SK-N-SH (cell line): ENCODE data around the gene WDR93. TPM values are rescaled to one million over a fixed set of nuclear protein-coding genes. Genes with fewer than 3 reads are reported as not detected.

Source experiments
- CTCF ChIA-PET: fragments of 300-600, 350-600 bp; formaldehyde crosslinking; extraction: SDS; loops from one replicate; lab custom pipeline; 2021; lab: Yijun Ruan, JAX
- POLR2A ChIA-PET: fragments of 350-600 bp; sonication (Branson Sonifier 250); formaldehyde crosslinking; extraction: SDS; loops from one replicate; lab custom pipeline; 2020; ENCODE audit warnings: antibody characterized with exemption, inconsistent platforms; lab: Yijun Ruan, JAX
- DNase-seq: peaks from one replicate; pipeline ENCODE4 v3.0.0; 2012
- H2AFZ ChIP-seq: fragments of 200-600 bp; sonication (generic); 2 replicates; pipeline ENCODE4 v1.8.1; 2016; ENCODE audit warnings: antibody characterized with exemption, mild to moderate bottlenecking, low read depth
- H3F3A ChIP-seq: fragments of 200-600 bp; sonication (generic); replicated peaks from 2 replicates; pipeline ENCODE3; 2016; ENCODE audit warnings: antibody characterized with exemption, mild to moderate bottlenecking; ENCODE audit not compliant: insufficient read depth
- H3K27ac ChIP-seq, 2 experiments: fragments of 200-500 bp in 1 of 2; fragments of 200-600 bp in 1 of 2; sonication (Bioruptor generic) in 1 of 2; sonication (generic), shearing (Covaris generic) in 1 of 2; 2 replicates each; pipeline versions ENCODE4 v1.5.1 to v1.6.1; 2014 to 2016; ENCODE audit warnings: low read depth in 2 of 2, inconsistent platforms in 1 of 2, low read length in 1 of 2, mild to moderate bottlenecking in 1 of 2, mixed read lengths in 1 of 2
- H3K27me3 ChIP-seq: fragments of 200-600 bp; sonication (generic), shearing (Covaris generic); 2 replicates; pipeline ENCODE4 v1.6.1; 2016; ENCODE audit warnings: mixed run types; ENCODE audit not compliant: insufficient read depth
- H3K36me3 ChIP-seq, 2 experiments: fragments of 200-500 bp in 1 of 2; fragments of 200-600 bp in 1 of 2; sonication (Bioruptor generic) in 1 of 2; sonication (generic) in 1 of 2; replicated peaks in 1 of 2; 2 replicates each; pipeline versions ENCODE3 to v1.5.1; 2014 to 2016; ENCODE audit warnings: low read length in 1 of 2, mild to moderate bottlenecking in 1 of 2; ENCODE audit not compliant: insufficient read depth in 2 of 2, control insufficient read depth in 1 of 2
- H3K4me1 ChIP-seq, 2 experiments: fragments of 200-500 bp in 1 of 2; fragments of 200-600 bp in 1 of 2; sonication (Bioruptor generic) in 1 of 2; sonication (generic), shearing (Covaris generic) in 1 of 2; 2 replicates each; pipeline versions ENCODE4 v1.5.1 to v1.6.1; 2014 to 2016; ENCODE audit warnings: low read depth in 1 of 2, low read length in 1 of 2, mixed run types in 1 of 2; ENCODE audit not compliant: insufficient read depth in 2 of 2, control insufficient read depth in 1 of 2
- H3K4me2 ChIP-seq: fragments of 200-600 bp; sonication (generic), shearing (Covaris generic); 2 replicates; pipeline ENCODE4 v1.6.1; 2017; ENCODE audit warnings: mixed run types
- H3K4me3 ChIP-seq, 2 experiments: fragments of 200-500 bp in 1 of 2; fragments of 200-600 bp in 1 of 2; sonication (Bioruptor generic) in 1 of 2; sonication (generic), shearing (Covaris generic) in 1 of 2; 2 replicates each; pipeline versions ENCODE4 v1.5.1 to v1.8.1; 2014 to 2016; ENCODE audit warnings: low read depth in 2 of 2, inconsistent platforms in 1 of 2, low read length in 1 of 2, mild to moderate bottlenecking in 1 of 2, mixed read lengths in 1 of 2, moderate library complexity in 1 of 2
- H3K79me2 ChIP-seq: fragments of 200-600 bp; sonication (generic); 2 replicates; pipeline ENCODE4 v1.8.1; 2017; ENCODE audit warnings: mild to moderate bottlenecking; ENCODE audit not compliant: insufficient read depth
- H3K9ac ChIP-seq: fragments of 200-600 bp; sonication (generic); 2 replicates; pipeline ENCODE4 v1.6.1; 2017; ENCODE audit warnings: mixed run types
- H3K9me2 ChIP-seq: fragments of 200-600 bp; sonication (generic); 2 replicates; pipeline ENCODE4 v1.6.1; 2017; ENCODE audit warnings: mixed run types
- H3K9me3 ChIP-seq: fragments of 200-600 bp; sonication (generic); 2 replicates; pipeline ENCODE4 v1.6.1; 2017; ENCODE audit warnings: mixed run types, mild to moderate bottlenecking, moderate library complexity
- H4K20me1 ChIP-seq: fragments of 200-600 bp; sonication (generic); 2 replicates; pipeline ENCODE4 v1.6.1; 2017; ENCODE audit warnings: mild to moderate bottlenecking, mixed run types; ENCODE audit not compliant: insufficient read depth
- CHD2 ChIP-seq: fragments of 150-350 bp; IDR thresholded peaks from 2 replicates; pipeline ENCODE4 v1.6.1; 2018; ENCODE audit warnings: low read length; ENCODE audit not compliant: partially characterized antibody
- CTCF ChIP-seq: fragments of 200-600 bp; sonication (generic); IDR thresholded peaks from 2 replicates; pipeline ENCODE4 v1.6.1; 2017; ENCODE audit warnings: antibody characterized with exemption, mild to moderate bottlenecking, moderate library complexity
- ELF1 ChIP-seq: IDR thresholded peaks from 2 replicates; pipeline ENCODE4 v1.4.0; 2012
- EP300 ChIP-seq, 2 experiments: IDR thresholded peaks; 2 replicates each; pipeline versions ENCODE4 v1.4.0 to v1.6.1; 2012; ENCODE audit warnings: borderline replicate concordance in 1 of 2, low read depth in 1 of 2, low read length in 1 of 2
- FOSL2 ChIP-seq: IDR thresholded peaks from 2 replicates; pipeline ENCODE4 v1.4.0; 2012; ENCODE audit warnings: low read depth, mild to moderate bottlenecking, moderate library complexity, borderline replicate concordance
- FOXM1 ChIP-seq: IDR thresholded peaks from 2 replicates; pipeline ENCODE4 v1.4.0; 2012; ENCODE audit warnings: low read depth, mild to moderate bottlenecking
- JUND ChIP-seq: IDR thresholded peaks from 2 replicates; pipeline ENCODE4 v1.4.0; 2012
- MAX ChIP-seq: IDR thresholded peaks from 2 replicates; pipeline ENCODE4 v1.4.0; 2012; ENCODE audit warnings: low read depth
- MEF2A ChIP-seq: IDR thresholded peaks from 2 replicates; pipeline ENCODE4 v1.4.0; 2012; ENCODE audit warnings: low read depth, borderline replicate concordance
- NRF1 ChIP-seq: IDR thresholded peaks from 2 replicates; pipeline ENCODE4 v1.6.1; 2012; ENCODE audit warnings: low read depth, mild to moderate bottlenecking, low read length
- RAD21 ChIP-seq: IDR thresholded peaks from 2 replicates; pipeline ENCODE4 v1.6.1; 2012; ENCODE audit warnings: mild to moderate bottlenecking, low read length
- REST ChIP-seq: IDR thresholded peaks from 2 replicates; pipeline ENCODE4 v1.6.1; 2012; ENCODE audit warnings: mild to moderate bottlenecking, low read depth, low read length, moderate library complexity
- RFX5 ChIP-seq: IDR thresholded peaks from 2 replicates; pipeline ENCODE4 v1.6.1; 2012; ENCODE audit warnings: mild to moderate bottlenecking, improper control_type of control experiment, low read length
- SIN3A ChIP-seq: IDR thresholded peaks from 2 replicates; pipeline ENCODE4 v1.6.1; 2012; ENCODE audit warnings: low read depth, mild to moderate bottlenecking, low read length, moderate library complexity, borderline replicate concordance
- TCF12 ChIP-seq: IDR thresholded peaks from 2 replicates; pipeline ENCODE4 v1.4.0; 2012
- TEAD4 ChIP-seq: IDR thresholded peaks from 2 replicates; pipeline ENCODE4 v1.4.0; 2012; ENCODE audit warnings: mild to moderate bottlenecking, borderline replicate concordance; ENCODE audit not compliant: insufficient read depth
- ZBTB33 ChIP-seq: IDR thresholded peaks from 2 replicates; pipeline ENCODE4 v1.4.0; 2012; ENCODE audit warnings: low read depth, borderline replicate concordance
- WGBS: methylation state at CpG from one replicate; pipeline ENCODE4 v1.1.6; 2017; ENCODE audit warnings: low lambda C conversion rate; 5-methylcytosine and 5-hydroxymethylcytosine counted together
- polyA plus RNA-seq, 3 experiments: library from polyadenylated mRNA; depleted of rRNA; stranded (reverse); fragments of >200 nt; gene quantifications; 2 replicates each; pipeline ENCODE4 v1.2.3, GENCODE V29; 2012

WDR93 gene
- polyA plus RNA-seq, 1 of the 3 experiments (the other 2 are of a cell fraction): 0.35 TPM

GRCh38 chr15:89776274-89777072 lies 85.9 kb downstream of the WDR93 start, which contains the start of gene MESP2:
MESP2 (plus strand) TSS chr15:89776332; CDS start chr15:89776358, 26 bp downstream.
- Histone ChIP-seq H3F3A (peaks cover 4% of the 10 kb centered on the region), H3K9me3 (no peaks in the 10 kb centered on the region), H3K36me3 (no peaks in the 10 kb centered on the region), H3K9me2 (no peaks in the 10 kb centered on the region), H3K27ac (no peak within 1 kb of the TSS), H3K79me2 (no peaks in the 10 kb centered on the region), H3K9ac (no peak within 1 kb of the TSS), H3K4me2 (peak within 1 kb of the TSS; percentile 70; the same call in 1 of the 2 replicates), H3K4me3 (peak within 1 kb of the TSS; percentile 32 to 37; a peak in 3 of 4 replicates), H3K27me3 (no peaks in the 10 kb centered on the region), H4K20me1 (no peaks in the 10 kb centered on the region), H3K4me1 (peaks cover 0 to 6% of the 10 kb centered on the region in 2 experiments; a peak in 1 of 4 replicates), H2AFZ (peak within 1 kb of the TSS; percentile 90)
- CTCF ChIA-PET: interaction anchor here (0.6 to 7.6 kb wide), 6 partner anchors 8 to 179 kb away, joined by 3 to 61 read pairs (median 4); no protein-coding TSS in a partner anchor
- 66% methylated on average over 14 of the region's 82 CpGs for WGBS
- POLR2A ChIA-PET: no interaction called here
- TF ChIP-seq MAX (peak; percentile 87), ELF1 (no peak), JUND (no peak), NRF1 (peak; percentile 74), CTCF (peak; percentile 31), REST (peak; percentile 72)
- peak; percentile 94 for DNase-seq

- Histone ChIP-seq H4K20me1 (no peaks in the 10 kb centered on the region), H3K9me2 (no peaks in the 10 kb centered on the region), H3K4me2 (no peak overlapping the region), H2AFZ (no peak overlapping the region), H3K4me3 (no peak overlapping the region), H3K36me3 (no peaks in the 10 kb centered on the region), H3K9ac (no peak overlapping the region), H3F3A (no peaks in the 10 kb centered on the region), H3K27ac (no peak overlapping the region), H3K79me2 (no peaks in the 10 kb centered on the region), H3K27me3 (no peaks in the 10 kb centered on the region), H3K4me1 (peaks cover 0 to 6% of the 10 kb centered on the region in 2 experiments; a peak in 1 of 4 replicates), H3K9me3 (no peaks in the 10 kb centered on the region)
- DNase-seq: no peak
- 91% methylated on average over 24 of the region's 25 CpGs for WGBS
- ChIA-PET POLR2A (interaction anchor here (1.0 kb wide), 1 partner anchor 112 kb away, joined by 3 read pairs; no protein-coding TSS in a partner anchor), CTCF (interaction anchor here (0.7 to 7.6 kb wide), 9 partner anchors 9 to 99 kb away, joined by 3 to 61 read pairs (median 5); no protein-coding TSS in a partner anchor)
- TF ChIP-seq SIN3A (no peak), EP300 (IDR thresholded peaks at IDR 0.05; ENCODE audit: borderline replicate concordance in 1 of 2, low read depth in 1 of 2, low read length in 1 of 2) (no peak), CHD2 (no peak), ZBTB33 (no peak), RAD21 (no peak), TCF12 (no peak), TEAD4 (no peak), RFX5 (no peak), MEF2A (no peak), FOXM1 (no peak), FOSL2 (no peak; the same call in 1 of the 2 replicates), NRF1 (no peak)
Measured at GRCh38 chr15:89777073-89777751, 86.6 kb downstream of the WDR93 start.
